HEK293 (cell line): Measurements from ENCODE around the gene PRX.
A peak's percentile ranks its signal among the peaks of the same experiment; 100 is the strongest.

ENCODE experiments used
- EGR2 ChIP-seq: fragments of 450-650 bp; formaldehyde crosslinking; IDR thresholded peaks from 2 replicates; pipeline ENCODE4 v1.5.1; 2016; ENCODE audit warnings: low read depth, missing biosample characterization, missing genetic modification characterization
- GLI2 ChIP-seq: fragments of 450-650 bp; formaldehyde crosslinking; IDR thresholded peaks from 2 replicates; pipeline ENCODE4; 2017; ENCODE audit warnings: missing biosample characterization, missing genetic modification characterization, low read depth, borderline replicate concordance
- HOXC10 ChIP-seq: sonication (generic); formaldehyde crosslinking; IDR thresholded peaks from 2 replicates; pipeline ENCODE4 v1.8.1; 2023; ENCODE audit warnings: mild to moderate bottlenecking, missing genetic modification reagents
- ZEB2 ChIP-seq: fragments of 450-650 bp; formaldehyde crosslinking; IDR thresholded peaks from 2 replicates; pipeline ENCODE4 v1.5.1; 2016; ENCODE audit warnings: missing biosample characterization, missing genetic modification characterization
- ZFP37 ChIP-seq: fragments of 450-650 bp; formaldehyde crosslinking; IDR thresholded peaks from 2 replicates; pipeline ENCODE4 v1.5.1; 2016; ENCODE audit warnings: missing biosample characterization, missing genetic modification characterization
- ZIC2 ChIP-seq: fragments of 450-650 bp; formaldehyde crosslinking; IDR thresholded peaks from 2 replicates; pipeline ENCODE4 v1.5.1; 2016; ENCODE audit warnings: missing biosample characterization, missing genetic modification characterization
- ZNF211 ChIP-seq: fragments of 450-650 bp; formaldehyde crosslinking; IDR thresholded peaks from 2 replicates; pipeline ENCODE4 v1.5.1; 2016; ENCODE audit warnings: low read depth, missing biosample characterization, missing genetic modification characterization
- ZNF302 ChIP-seq: fragments of 450-650 bp; formaldehyde crosslinking; IDR thresholded peaks from 2 replicates; pipeline ENCODE4 v1.5.1; 2016; ENCODE audit warnings: missing biosample characterization, missing genetic modification characterization, low read depth
- ZNF473 ChIP-seq: fragments of 450-650 bp; formaldehyde crosslinking; IDR thresholded peaks from 2 replicates; pipeline ENCODE4 v1.5.1; 2017; ENCODE audit warnings: missing biosample characterization, missing genetic modification characterization
- ZNF701 ChIP-seq: fragments of 450-650 bp; formaldehyde crosslinking; IDR thresholded peaks from 2 replicates; pipeline ENCODE4 v1.5.1; 2016; ENCODE audit warnings: missing biosample characterization, missing genetic modification characterization
- ZNF747 ChIP-seq: fragments of 450-650 bp; formaldehyde crosslinking; IDR thresholded peaks from 2 replicates; pipeline ENCODE4 v1.5.1; 2016; ENCODE audit warnings: missing biosample characterization, missing genetic modification characterization
- ZNF776 ChIP-seq: fragments of 450-650 bp; formaldehyde crosslinking; IDR thresholded peaks from 2 replicates; pipeline ENCODE4 v1.5.0; 2017; ENCODE audit warnings: missing biosample characterization, missing genetic modification characterization, borderline replicate concordance
- TF ChIP-seq, protein P1 (sequence below): fragments of 450-650 bp; formaldehyde crosslinking; IDR thresholded peaks from 2 replicates; pipeline ENCODE4 v1.5.1; 2016; ENCODE audit warnings: missing biosample characterization, missing genetic modification characterization
- TF ChIP-seq, protein P2 (sequence below): fragments of 450-650 bp; formaldehyde crosslinking; IDR thresholded peaks from 2 replicates; pipeline ENCODE4 v1.5.1; 2016; ENCODE audit warnings: missing biosample characterization, missing genetic modification characterization, borderline replicate concordance
- TF ChIP-seq, protein P3 (sequence below): fragments of 450-650 bp; formaldehyde crosslinking; IDR thresholded peaks from 2 replicates; pipeline ENCODE4 v1.5.1; 2016; ENCODE audit warnings: missing biosample characterization, missing genetic modification characterization
- TF ChIP-seq, protein P4 (sequence below): fragments of 450-650 bp; formaldehyde crosslinking; IDR thresholded peaks from 2 replicates; pipeline ENCODE4 v1.5.1; 2017; ENCODE audit warnings: missing biosample characterization, missing genetic modification characterization
- TF ChIP-seq, protein P5 (sequence below): fragments of 450-650 bp; formaldehyde crosslinking; IDR thresholded peaks from 2 replicates; pipeline ENCODE4 v1.5.1; 2016; ENCODE audit warnings: missing biosample characterization, missing genetic modification characterization
- TF ChIP-seq, protein P6 (sequence below): fragments of 450-650 bp; formaldehyde crosslinking; IDR thresholded peaks from 2 replicates; pipeline ENCODE4 v1.5.1; 2017; ENCODE audit warnings: missing biosample characterization, mild to moderate bottlenecking, missing genetic modification characterization, moderate library complexity
- TF ChIP-seq, protein P7 (sequence below): fragments of 450-650 bp; formaldehyde crosslinking; optimal IDR thresholded peaks from 2 replicates; pipeline ENCODE3; 2016; ENCODE audit warnings: missing biosample characterization, mild to moderate bottlenecking, missing genetic modification characterization
- TF ChIP-seq, protein P8 (sequence below): fragments of 450-650 bp; formaldehyde crosslinking; IDR thresholded peaks from 2 replicates; pipeline ENCODE4 v1.5.1; 2016; ENCODE audit warnings: missing biosample characterization, missing genetic modification characterization, low read depth

PRX gene

DNA sequence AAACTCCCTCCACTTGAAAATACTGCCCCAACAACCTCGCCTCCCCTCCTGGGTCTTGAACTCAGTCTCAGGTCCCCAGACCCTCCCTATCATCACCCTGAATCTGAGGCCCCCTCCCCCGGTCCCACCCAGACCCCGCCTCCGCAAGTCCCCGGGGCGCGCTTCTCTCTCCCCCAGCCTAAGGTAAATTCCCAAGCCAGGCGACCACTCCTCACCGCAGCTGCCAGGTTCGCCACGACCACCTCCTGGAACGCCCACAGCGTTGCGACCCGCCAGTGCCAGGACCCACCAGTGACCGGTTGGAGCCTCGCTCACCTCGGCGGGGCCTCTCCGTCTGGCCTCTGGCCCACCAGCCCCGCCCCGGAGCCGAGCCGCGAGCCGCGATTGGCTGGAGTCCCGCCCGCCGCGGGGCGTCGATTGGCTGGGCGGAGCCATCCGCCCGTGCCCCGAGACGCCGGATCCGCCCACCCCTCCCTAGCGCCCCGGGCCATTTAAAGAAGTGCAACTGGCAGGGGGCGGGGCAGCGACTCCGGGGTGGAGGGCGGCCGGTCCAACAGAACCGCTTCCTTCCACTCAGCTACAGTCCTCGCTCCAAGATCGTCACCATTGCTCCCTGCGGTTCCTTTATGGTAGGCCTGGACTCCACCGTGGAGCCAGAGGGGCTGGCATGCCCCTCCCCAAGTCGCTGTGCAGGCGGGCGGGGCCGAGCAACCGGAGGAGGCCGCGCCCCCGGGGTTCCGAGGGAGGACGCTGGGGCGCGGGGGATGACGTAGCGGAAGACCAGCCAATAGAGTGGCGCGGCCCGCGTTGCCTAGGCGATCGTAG lies 31.0 kb upstream of the PRX start, which contains the start of gene SERTAD3 (continued):
- TF ChIP-seq ZNF701 (tag by site-specific recombination) (no peak), ZIC2 (tag by site-specific recombination) (peak; percentile 97), ZNF302 (tag by site-specific recombination) (no peak), ZNF776 (no peak), ZNF473 (no peak), HOXC10 (CRISPR knock-in tag) (no peak), ZFP37 (tag by site-specific recombination) (no peak), EGR2 (peak; percentile 90), ZEB2 (tag by site-specific recombination) (peak; percentile 99), GLI2 (no peak), ZNF211 (tag by site-specific recombination) (no peak), ZNF747 (tag by site-specific recombination) (no peak)
- TF ChIP-seq, protein P1, sequence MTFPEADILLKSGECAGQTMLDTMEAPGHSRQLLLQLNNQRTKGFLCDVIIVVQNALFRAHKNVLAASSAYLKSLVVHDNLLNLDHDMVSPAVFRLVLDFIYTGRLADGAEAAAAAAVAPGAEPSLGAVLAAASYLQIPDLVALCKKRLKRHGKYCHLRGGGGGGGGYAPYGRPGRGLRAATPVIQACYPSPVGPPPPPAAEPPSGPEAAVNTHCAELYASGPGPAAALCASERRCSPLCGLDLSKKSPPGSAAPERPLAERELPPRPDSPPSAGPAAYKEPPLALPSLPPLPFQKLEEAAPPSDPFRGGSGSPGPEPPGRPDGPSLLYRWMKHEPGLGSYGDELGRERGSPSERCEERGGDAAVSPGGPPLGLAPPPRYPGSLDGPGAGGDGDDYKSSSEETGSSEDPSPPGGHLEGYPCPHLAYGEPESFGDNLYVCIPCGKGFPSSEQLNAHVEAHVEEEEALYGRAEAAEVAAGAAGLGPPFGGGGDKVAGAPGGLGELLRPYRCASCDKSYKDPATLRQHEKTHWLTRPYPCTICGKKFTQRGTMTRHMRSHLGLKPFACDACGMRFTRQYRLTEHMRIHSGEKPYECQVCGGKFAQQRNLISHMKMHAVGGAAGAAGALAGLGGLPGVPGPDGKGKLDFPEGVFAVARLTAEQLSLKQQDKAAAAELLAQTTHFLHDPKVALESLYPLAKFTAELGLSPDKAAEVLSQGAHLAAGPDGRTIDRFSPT (tag by site-specific recombination) = peak; percentile 100
- TF ChIP-seq, protein P2, sequence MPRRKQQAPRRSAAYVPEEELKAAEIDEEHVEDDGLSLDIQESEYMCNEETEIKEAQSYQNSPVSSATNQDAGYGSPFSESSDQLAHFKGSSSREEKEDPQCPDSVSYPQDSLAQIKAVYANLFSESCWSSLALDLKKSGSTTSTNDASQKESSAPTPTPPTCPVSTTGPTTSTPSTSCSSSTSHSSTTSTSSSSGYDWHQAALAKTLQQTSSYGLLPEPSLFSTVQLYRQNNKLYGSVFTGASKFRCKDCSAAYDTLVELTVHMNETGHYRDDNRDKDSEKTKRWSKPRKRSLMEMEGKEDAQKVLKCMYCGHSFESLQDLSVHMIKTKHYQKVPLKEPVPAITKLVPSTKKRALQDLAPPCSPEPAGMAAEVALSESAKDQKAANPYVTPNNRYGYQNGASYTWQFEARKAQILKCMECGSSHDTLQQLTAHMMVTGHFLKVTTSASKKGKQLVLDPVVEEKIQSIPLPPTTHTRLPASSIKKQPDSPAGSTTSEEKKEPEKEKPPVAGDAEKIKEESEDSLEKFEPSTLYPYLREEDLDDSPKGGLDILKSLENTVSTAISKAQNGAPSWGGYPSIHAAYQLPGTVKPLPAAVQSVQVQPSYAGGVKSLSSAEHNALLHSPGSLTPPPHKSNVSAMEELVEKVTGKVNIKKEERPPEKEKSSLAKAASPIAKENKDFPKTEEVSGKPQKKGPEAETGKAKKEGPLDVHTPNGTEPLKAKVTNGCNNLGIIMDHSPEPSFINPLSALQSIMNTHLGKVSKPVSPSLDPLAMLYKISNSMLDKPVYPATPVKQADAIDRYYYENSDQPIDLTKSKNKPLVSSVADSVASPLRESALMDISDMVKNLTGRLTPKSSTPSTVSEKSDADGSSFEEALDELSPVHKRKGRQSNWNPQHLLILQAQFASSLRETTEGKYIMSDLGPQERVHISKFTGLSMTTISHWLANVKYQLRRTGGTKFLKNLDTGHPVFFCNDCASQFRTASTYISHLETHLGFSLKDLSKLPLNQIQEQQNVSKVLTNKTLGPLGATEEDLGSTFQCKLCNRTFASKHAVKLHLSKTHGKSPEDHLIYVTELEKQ (tag by site-specific recombination) = peak; percentile 67
- TF ChIP-seq, protein P3, sequence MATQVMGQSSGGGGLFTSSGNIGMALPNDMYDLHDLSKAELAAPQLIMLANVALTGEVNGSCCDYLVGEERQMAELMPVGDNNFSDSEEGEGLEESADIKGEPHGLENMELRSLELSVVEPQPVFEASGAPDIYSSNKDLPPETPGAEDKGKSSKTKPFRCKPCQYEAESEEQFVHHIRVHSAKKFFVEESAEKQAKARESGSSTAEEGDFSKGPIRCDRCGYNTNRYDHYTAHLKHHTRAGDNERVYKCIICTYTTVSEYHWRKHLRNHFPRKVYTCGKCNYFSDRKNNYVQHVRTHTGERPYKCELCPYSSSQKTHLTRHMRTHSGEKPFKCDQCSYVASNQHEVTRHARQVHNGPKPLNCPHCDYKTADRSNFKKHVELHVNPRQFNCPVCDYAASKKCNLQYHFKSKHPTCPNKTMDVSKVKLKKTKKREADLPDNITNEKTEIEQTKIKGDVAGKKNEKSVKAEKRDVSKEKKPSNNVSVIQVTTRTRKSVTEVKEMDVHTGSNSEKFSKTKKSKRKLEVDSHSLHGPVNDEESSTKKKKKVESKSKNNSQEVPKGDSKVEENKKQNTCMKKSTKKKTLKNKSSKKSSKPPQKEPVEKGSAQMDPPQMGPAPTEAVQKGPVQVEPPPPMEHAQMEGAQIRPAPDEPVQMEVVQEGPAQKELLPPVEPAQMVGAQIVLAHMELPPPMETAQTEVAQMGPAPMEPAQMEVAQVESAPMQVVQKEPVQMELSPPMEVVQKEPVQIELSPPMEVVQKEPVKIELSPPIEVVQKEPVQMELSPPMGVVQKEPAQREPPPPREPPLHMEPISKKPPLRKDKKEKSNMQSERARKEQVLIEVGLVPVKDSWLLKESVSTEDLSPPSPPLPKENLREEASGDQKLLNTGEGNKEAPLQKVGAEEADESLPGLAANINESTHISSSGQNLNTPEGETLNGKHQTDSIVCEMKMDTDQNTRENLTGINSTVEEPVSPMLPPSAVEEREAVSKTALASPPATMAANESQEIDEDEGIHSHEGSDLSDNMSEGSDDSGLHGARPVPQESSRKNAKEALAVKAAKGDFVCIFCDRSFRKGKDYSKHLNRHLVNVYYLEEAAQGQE (tag by site-specific recombination) = no peak
- TF ChIP-seq, protein P4, sequence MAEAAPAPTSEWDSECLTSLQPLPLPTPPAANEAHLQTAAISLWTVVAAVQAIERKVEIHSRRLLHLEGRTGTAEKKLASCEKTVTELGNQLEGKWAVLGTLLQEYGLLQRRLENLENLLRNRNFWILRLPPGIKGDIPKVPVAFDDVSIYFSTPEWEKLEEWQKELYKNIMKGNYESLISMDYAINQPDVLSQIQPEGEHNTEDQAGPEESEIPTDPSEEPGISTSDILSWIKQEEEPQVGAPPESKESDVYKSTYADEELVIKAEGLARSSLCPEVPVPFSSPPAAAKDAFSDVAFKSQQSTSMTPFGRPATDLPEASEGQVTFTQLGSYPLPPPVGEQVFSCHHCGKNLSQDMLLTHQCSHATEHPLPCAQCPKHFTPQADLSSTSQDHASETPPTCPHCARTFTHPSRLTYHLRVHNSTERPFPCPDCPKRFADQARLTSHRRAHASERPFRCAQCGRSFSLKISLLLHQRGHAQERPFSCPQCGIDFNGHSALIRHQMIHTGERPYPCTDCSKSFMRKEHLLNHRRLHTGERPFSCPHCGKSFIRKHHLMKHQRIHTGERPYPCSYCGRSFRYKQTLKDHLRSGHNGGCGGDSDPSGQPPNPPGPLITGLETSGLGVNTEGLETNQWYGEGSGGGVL (tag by site-specific recombination) = peak; percentile 77
- TF ChIP-seq, protein P5, sequence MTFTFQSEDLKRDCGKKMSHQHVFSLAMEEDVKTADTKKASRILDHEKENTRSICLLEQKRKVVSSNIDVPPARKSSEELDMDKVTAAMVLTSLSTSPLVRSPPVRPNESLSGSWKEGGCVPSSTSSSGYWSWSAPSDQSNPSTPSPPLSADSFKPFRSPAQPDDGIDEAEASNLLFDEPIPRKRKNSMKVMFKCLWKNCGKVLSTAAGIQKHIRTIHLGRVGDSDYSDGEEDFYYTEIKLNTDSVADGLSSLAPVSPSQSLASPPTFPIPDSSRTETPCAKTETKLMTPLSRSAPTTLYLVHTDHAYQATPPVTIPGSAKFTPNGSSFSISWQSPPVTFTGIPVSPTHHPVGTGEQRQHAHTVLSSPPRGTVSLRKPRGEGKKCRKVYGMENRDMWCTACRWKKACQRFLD (tag by site-specific recombination) = no peak
- TF ChIP-seq, protein P6, sequence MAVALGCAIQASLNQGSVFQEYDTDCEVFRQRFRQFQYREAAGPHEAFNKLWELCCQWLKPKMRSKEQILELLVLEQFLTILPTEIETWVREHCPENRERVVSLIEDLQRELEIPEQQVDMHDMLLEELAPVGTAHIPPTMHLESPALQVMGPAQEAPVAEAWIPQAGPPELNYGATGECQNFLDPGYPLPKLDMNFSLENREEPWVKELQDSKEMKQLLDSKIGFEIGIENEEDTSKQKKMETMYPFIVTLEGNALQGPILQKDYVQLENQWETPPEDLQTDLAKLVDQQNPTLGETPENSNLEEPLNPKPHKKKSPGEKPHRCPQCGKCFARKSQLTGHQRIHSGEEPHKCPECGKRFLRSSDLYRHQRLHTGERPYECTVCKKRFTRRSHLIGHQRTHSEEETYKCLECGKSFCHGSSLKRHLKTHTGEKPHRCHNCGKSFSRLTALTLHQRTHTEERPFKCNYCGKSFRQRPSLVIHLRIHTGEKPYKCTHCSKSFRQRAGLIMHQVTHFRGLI (tag by site-specific recombination) = no peak; the same call in 1 of the 2 replicates
- TF ChIP-seq, protein P7, sequence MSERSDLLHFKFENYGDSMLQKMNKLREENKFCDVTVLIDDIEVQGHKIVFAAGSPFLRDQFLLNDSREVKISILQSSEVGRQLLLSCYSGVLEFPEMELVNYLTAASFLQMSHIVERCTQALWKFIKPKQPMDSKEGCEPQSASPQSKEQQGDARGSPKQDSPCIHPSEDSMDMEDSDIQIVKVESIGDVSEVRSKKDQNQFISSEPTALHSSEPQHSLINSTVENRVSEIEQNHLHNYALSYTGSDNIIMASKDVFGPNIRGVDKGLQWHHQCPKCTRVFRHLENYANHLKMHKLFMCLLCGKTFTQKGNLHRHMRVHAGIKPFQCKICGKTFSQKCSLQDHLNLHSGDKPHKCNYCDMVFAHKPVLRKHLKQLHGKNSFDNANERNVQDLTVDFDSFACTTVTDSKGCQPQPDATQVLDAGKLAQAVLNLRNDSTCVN (tag by site-specific recombination) = peak; percentile 91
- TF ChIP-seq, protein P8, sequence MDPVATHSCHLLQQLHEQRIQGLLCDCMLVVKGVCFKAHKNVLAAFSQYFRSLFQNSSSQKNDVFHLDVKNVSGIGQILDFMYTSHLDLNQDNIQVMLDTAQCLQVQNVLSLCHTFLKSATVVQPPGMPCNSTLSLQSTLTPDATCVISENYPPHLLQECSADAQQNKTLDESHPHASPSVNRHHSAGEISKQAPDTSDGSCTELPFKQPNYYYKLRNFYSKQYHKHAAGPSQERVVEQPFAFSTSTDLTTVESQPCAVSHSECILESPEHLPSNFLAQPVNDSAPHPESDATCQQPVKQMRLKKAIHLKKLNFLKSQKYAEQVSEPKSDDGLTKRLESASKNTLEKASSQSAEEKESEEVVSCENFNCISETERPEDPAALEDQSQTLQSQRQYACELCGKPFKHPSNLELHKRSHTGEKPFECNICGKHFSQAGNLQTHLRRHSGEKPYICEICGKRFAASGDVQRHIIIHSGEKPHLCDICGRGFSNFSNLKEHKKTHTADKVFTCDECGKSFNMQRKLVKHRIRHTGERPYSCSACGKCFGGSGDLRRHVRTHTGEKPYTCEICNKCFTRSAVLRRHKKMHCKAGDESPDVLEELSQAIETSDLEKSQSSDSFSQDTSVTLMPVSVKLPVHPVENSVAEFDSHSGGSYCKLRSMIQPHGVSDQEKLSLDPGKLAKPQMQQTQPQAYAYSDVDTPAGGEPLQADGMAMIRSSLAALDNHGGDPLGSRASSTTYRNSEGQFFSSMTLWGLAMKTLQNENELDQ (tag by site-specific recombination) = no peak
